HG03045 (cell line): ENCODE data around the gene MAD2L1BP.
"Not testable (repeated sequence)": the region's sequence is repeated elsewhere in the genome, so short reads cannot be mapped to it uniquely, and the experiment has no call there.

Source experiments
- ATAC-seq: cut with Tn5 transposase; IDR thresholded peaks from one replicate; pipeline ENCODE4 v1.9.1; 2021; ENCODE audit warnings: mild to moderate bottlenecking, moderate library complexity; ENCODE audit not compliant: unreplicated experiment

The MAD2L1BP gene

GRCh38 chr6:43635387-43636307, at the start of gene MAD2L1BP:
Gene MAD2L1BP (plus strand): TSS chr6:43635840. CDS start chr6:43635876, 36 bp downstream.
- peak; percentile 85 for ATAC-seq

DNA sequence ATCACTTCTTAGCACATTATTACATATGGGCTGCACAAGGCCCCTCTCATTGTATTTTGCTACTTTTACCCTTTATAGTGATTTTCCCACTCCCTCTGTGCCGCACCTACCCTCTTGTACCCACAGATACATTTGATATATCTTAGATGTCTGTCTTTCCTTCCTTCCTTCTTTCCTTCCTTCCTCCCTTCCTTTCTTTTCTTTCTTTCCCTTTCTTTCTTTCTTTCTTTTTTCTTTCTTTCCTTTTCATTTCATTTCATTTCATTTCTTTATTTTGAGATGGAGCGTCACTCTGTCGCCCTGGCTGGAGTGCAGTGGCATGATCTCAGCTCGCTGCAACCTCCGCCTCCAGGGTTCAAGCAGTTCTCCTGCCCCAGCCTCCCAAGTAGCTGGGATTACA, 47.4 kb upstream of the MAD2L1BP start:
- no peak for ATAC-seq

DNA sequence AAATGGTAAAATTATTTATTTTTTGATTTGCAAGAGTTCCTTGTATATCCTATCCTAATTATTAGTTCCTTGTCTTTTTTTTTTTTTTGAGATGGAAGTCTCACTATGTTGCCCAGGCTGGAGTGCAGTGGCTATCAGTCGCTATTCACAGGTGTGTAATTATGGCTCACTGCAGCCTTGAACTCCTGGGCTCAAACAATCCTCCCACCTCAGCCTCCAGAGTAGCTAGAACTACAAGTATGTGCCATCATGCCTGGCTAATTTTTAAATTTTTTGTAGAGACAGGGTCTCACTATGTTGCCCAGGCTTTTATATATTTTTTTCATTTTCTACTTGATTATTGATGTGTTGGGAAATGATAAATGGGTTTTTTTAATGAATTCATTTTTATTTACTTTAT, 46.1 kb upstream of the MAD2L1BP start:
- not testable (repeated sequence) for ATAC-seq

DNA sequence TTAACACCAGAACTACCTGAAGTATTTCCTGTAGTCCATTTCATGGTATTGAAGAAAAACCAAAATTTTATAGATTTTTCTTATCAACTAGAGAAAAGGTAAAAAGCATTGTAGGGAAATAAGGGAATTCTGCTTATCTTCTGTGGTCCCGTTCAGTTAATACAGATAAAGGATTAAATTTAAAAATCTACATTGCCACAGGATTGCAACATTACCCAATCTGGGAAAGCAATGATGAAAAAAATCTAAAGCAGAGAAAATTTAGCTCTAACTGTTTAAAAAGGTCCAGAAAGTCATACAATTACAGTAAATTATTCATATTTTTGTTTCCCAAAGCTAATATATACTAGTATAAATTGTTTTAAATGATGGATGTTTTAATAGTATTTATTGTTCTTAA, 41.7 kb upstream of the MAD2L1BP start:
- ATAC-seq: no peak

GRCh38 chr6:43600595-43600994, 35.0 kb upstream of the MAD2L1BP start:
- ATAC-seq: no peak

DNA sequence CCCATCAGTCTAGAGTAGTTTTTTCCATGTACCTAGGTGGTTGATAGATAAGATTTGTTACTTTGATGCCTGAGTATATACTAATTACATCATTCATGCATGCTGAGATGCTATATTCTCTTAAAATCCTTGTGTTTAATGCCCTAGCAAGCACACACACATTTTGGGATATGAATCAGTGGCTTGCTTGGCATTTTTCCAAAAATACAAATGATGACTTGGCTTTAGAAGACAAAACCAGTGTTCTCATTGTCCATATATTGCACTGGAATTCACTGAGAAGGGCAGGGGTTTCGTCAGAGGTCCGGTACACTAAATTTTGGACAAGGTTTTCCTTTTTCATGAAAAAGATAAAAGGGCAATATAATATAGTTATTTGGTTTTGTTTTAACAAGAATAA, 31.5 kb upstream of the MAD2L1BP start:
- ATAC-seq: no peak

DNA sequence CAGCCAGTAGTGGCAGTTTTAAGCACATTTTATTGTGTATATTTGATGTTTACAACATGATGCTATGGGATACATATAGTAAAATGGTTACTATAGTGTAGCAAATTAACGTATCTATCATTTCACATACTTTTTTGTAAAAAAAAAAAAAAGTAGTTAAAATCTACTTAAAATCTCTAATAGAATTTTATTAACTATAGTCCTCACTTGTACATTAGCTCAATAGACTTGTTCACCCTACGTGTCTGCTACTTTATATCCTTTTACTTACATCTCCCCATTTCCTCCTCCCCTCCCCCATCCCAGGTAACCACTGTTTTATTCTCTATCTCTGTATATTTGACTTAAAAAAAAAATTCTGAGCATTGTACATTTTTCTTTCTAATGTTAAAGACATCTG, 29.6 kb upstream of the MAD2L1BP start:
- no peak for ATAC-seq

DNA sequence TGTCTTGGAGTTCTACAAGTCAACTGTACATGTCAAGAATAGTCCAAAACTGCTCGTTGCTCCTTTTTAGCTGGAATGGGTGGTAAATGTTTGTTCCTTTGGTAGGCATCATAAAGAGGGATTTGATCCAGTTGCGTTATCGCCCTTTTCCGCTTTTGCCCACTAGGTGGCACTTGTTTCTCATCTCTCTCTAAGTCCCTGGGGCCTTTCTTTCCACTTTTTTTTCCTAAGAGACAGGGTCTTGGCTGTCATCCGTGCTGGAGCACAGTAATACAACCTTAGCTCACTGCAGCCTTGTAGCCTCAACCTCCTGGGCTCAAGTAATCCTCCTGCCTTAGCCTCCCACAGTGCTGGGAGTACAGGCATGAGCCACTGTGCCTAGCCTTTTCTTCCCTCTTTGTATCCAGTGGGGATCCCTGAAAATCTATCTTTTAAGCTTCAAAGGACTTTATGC, 27.3 kb upstream of the MAD2L1BP start:
- ATAC-seq: no peak

- no peak for ATAC-seq
Measured at GRCh38 chr6:43608807-43609206, 26.8 kb upstream of the MAD2L1BP start.

DNA sequence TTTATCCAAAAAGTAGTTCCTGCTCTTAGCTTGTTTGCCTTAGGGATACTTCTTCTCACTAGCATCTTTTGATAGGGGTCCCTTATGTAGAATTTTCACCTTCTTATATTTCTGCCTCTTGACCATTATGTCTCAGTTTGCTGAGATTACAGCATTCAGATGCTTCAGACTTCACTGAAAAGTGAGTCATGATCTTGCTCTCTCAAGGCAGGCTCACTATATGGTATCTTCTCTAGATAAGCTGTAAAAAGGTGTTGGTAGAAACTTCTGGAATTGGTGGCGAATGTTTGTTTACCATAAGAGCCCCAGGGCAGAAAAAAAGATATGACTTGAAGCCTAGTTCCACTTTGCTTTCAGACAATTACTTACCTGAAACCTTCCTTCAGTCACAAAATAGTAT, 26.2 kb upstream of the MAD2L1BP start:
- no peak for ATAC-seq

- ATAC-seq: no peak
Measured at GRCh38 chr6:43610431-43610830, 25.2 kb upstream of the MAD2L1BP start.

DNA sequence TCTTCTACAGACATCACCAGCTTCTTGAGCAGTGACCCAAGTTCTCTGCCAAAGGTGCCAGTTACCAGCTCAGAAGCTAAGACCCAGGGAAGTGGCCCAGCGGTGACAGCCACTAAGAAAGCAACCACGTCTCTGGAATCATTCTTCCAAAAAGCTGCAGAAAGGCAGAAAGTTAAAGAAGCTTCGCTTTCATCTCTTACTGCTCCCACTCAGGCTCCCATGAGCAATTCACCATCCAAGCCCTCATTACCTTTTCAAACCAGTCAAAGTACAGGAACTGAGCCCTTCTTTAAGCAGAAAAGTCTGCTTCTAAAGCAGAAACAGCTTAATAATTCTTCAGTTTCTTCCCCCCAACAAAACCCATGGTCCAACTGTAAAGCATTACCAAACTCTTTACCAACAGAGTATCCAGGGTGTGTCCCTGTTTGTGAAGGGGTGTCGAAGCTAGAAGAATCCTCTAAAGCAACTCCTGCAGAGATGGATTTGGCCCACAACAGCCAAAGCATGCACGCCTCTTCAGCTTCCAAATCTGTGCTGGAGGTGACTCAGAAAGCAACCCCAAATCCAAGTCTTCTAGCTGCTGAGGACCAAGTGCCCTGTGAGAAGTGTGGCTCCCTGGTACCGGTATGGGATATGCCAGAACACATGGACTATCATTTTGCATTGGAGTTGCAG, 21.8 kb upstream of the MAD2L1BP start:
- no peak for ATAC-seq

DNA sequence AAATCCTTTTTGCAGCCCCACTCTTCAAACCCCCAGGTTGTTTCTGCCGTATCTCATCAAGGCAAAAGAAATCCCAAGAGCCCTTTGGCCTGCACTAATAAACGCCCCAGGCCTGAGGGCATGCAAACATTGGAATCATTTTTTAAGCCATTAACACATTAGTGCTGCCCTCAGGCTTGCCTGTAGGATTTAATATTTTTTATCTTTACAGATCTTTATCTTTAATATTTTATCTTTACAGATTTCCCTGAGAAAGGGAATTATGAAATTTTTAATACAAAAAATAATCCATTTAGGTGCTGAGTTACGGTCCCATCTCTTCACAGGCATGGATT, 21.3 kb upstream of the MAD2L1BP start:
- ATAC-seq: no peak

GRCh38 chr6:43616725-43617472, 18.7 kb upstream of the MAD2L1BP start:
- ATAC-seq: no peak

DNA sequence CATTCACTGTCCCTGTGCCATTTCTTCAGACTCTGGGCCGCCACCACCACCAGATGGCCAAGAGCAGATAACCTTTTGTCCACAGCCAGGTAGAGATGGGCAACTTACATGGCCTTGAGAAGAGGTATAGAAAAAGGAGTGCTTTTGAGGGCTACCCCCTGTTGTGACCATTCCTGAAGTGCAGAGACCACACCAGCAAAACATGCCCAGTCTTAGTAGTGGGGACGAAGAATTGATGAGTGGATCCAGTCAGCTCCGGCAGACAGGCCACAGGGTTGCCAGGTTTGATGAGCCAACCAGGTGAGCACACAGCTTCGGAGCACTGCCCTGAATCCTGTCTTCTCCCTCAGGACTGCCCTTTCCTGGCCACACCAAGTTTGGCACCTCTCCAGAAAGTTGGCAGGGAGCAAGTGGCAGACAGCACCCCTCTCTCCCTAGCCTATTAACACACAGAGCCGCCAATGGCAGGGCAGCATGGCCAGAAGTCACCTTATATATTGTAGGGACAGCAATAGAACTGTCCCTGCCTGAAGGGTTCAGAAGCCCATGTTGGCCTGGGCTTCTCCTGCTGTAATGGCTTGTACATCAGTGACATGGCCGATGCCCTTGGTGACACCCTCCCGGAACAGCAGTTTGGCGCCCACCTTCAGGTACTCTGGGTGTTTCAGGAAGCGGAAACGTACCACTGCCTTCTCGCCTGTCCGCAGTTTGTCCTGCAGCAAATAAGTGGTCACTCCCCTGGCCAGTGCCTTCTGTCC, 14.4 kb upstream of the MAD2L1BP start:
- ATAC-seq: no peak

DNA sequence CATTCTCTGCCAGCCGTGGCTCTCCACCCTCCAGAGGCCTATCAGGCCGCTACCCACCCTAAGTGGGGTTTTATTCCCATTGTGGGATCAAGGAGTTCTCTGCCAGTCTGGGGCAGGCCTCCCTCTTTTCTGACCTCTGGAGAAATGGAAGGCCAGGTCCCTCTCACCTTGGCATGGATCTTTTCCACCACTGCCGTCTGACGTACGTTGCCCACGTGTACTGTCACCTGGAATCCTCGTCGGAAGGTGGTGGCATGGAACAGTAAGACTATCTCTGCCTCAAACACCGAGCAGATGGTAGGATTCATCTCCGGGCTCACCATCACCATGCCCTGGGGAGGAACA, 13.8 kb upstream of the MAD2L1BP start:
- ATAC-seq: no peak

DNA sequence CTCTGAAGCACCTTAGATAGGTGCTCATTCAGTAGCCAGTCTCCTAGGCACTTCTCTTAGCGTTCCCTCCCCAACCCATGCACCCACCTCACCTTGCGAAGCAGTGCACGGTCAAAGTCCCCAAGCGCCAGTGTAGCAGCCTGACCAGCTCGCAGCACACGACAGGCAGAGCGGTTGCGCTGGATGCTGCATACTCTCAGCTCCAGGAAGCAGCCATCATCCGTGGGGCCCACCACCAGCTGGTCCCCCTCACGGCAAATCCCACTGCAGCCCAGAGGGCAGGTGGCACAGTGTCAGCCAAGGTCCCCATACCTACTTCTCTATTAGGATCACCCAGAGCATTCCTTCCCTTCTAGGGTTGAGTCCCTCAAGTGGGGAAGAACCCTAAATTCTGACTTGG, 13.1 kb upstream of the MAD2L1BP start:
- no peak for ATAC-seq

- no peak for ATAC-seq
Measured at GRCh38 chr6:43623880-43624785, 11.5 kb upstream of the MAD2L1BP start.

- no peak for ATAC-seq
Measured at GRCh38 chr6:43624786-43625288, 10.8 kb upstream of the MAD2L1BP start.
